Large intestine (tissue), 3 donors: ENCODE results near the gene KMT5C. TPM values are rescaled to one million over a fixed set of nuclear protein-coding genes. Genes with fewer than 3 reads are reported as not detected.

Experiments used
- DNase-seq, 2 donors: peaks; one replicate each; pipeline versions ENCODE4 v3.0.0 to v3.0.0-alpha.2; 2013
- H3K27ac ChIP-seq: one replicate; pipeline ENCODE4 v1.5.1; 2013; ENCODE audit warnings: low read length
- H3K27me3 ChIP-seq: 2 replicates; pipeline ENCODE4 v1.6.1; 2013; ENCODE audit warnings: low read length; ENCODE audit not compliant: control insufficient read depth, insufficient read depth
- H3K36me3 ChIP-seq: 2 replicates; pipeline ENCODE4 v1.6.1; 2013; ENCODE audit warnings: low read length; ENCODE audit not compliant: control insufficient read depth, insufficient read depth
- H3K4me1 ChIP-seq: one replicate; pipeline ENCODE4 v1.6.1; 2013; ENCODE audit warnings: low read length; ENCODE audit not compliant: control insufficient read depth, insufficient read depth
- H3K4me3 ChIP-seq: one replicate; pipeline ENCODE4 v1.5.1; 2013; ENCODE audit warnings: low read length
- H3K9me3 ChIP-seq: one replicate; pipeline ENCODE4 v1.6.1; 2013; ENCODE audit warnings: mild to moderate bottlenecking, low read depth, low read length, moderate library complexity; ENCODE audit not compliant: control insufficient read depth
- WGBS: methylation state at CpG from one replicate; pipeline ENCODE4 v1.1.5; 2013; ENCODE audit warnings: low lambda C conversion rate; ENCODE audit not compliant: insufficient coverage; 5-methylcytosine and 5-hydroxymethylcytosine counted together
- polyA plus RNA-seq: library from polyadenylated mRNA; unstranded; fragments of 120-200 nt; gene quantifications from one replicate; pipeline ENCODE4 v1.2.1, GENCODE V29; 2013

The KMT5C gene
- polyA plus RNA-seq, 1 donor = 21.5 TPM

- Histone ChIP-seq H3K27me3 (no peaks in the 10 kb centered on the region), H3K27ac (no peak overlapping the region), H3K4me1 (peaks cover 4% of the 10 kb centered on the region), H3K4me3 (no peak overlapping the region), H3K36me3 (peaks cover 7% of the 10 kb centered on the region), H3K9me3 (no peaks in the 10 kb centered on the region)
- DNase-seq = no peak
- no CpG with 5 or more reads among the region's 9 CpGs for WGBS
Observed at GRCh38 chr19:55305491-55305890, 34.2 kb upstream of the KMT5C start.

- WGBS = no CpG with 5 or more reads among the region's 17 CpGs
- Histone ChIP-seq H3K36me3 (peaks cover 9% of the 10 kb centered on the region), H3K4me3 (no peak overlapping the region), H3K4me1 (peaks cover 4% of the 10 kb centered on the region), H3K27ac (no peak overlapping the region), H3K27me3 (no peaks in the 10 kb centered on the region), H3K9me3 (no peaks in the 10 kb centered on the region)
- no peak for DNase-seq
Observed at GRCh38 chr19:55305983-55306562, 33.6 kb upstream of the KMT5C start.

- H3K4me1 ChIP-seq = peaks cover 4% of the 10 kb centered on the region
- H3K9me3 ChIP-seq = no peaks in the 10 kb centered on the region
- H3K27ac ChIP-seq = no peak overlapping the region
- no peak overlapping the region for H3K4me3 ChIP-seq
- peaks cover 9% of the 10 kb centered on the region for H3K36me3 ChIP-seq
- H3K27me3 ChIP-seq = no peaks in the 10 kb centered on the region
- no CpG with 5 or more reads among the region's 3 CpGs for WGBS
- DNase-seq = no peak
Observed at GRCh38 chr19:55306712-55307111, 33.0 kb upstream of the KMT5C start.

- H3K36me3 ChIP-seq = peaks cover 15% of the 10 kb centered on the region
- no peak for DNase-seq
- H3K27me3 ChIP-seq = no peaks in the 10 kb centered on the region
- peaks cover 2% of the 10 kb centered on the region for H3K9me3 ChIP-seq
- WGBS = no CpG with 5 or more reads among the region's 11 CpGs
- no peak overlapping the region for H3K27ac ChIP-seq
- no peaks in the 10 kb centered on the region for H3K4me1 ChIP-seq
- H3K4me3 ChIP-seq = no peak overlapping the region
Observed at GRCh38 chr19:55308281-55308680, 31.4 kb upstream of the KMT5C start.

GRCh38 chr19:55309448-55309847 is 30.2 kb upstream of the KMT5C start:
- WGBS = no CpG with 5 or more reads among the region's 5 CpGs
- peaks cover 2% of the 10 kb centered on the region for H3K9me3 ChIP-seq
- no peak for DNase-seq
- no peaks in the 10 kb centered on the region for H3K4me1 ChIP-seq
- H3K4me3 ChIP-seq = no peak overlapping the region
- no peaks in the 10 kb centered on the region for H3K27me3 ChIP-seq
- H3K27ac ChIP-seq = no peak overlapping the region
- peaks cover 20% of the 10 kb centered on the region for H3K36me3 ChIP-seq

GRCh38 chr19:55310498-55310897 is 29.2 kb upstream of the KMT5C start:
- no CpG with 5 or more reads among the region's 7 CpGs for WGBS
- Histone ChIP-seq H3K36me3 (peaks cover 24% of the 10 kb centered on the region), H3K27me3 (no peaks in the 10 kb centered on the region), H3K9me3 (peaks cover 2% of the 10 kb centered on the region), H3K4me1 (no peaks in the 10 kb centered on the region), H3K27ac (no peak overlapping the region), H3K4me3 (no peak overlapping the region)
- DNase-seq = no peak

- 100% methylated on average over 1 of the region's 9 CpGs for WGBS
- H3K4me3 ChIP-seq = no peak overlapping the region
- no peaks in the 10 kb centered on the region for H3K4me1 ChIP-seq
- peaks cover 32% of the 10 kb centered on the region for H3K36me3 ChIP-seq
- no peak overlapping the region for H3K27ac ChIP-seq
- no peaks in the 10 kb centered on the region for H3K27me3 ChIP-seq
- no peak for DNase-seq
- H3K9me3 ChIP-seq = peaks cover 3% of the 10 kb centered on the region
Observed at GRCh38 chr19:55311397-55311796, 28.3 kb upstream of the KMT5C start.

- Histone ChIP-seq H3K4me1 (no peaks in the 10 kb centered on the region), H3K9me3 (peaks cover 7% of the 10 kb centered on the region), H3K36me3 (peaks cover 32% of the 10 kb centered on the region), H3K27me3 (no peaks in the 10 kb centered on the region), H3K27ac (no peak overlapping the region), H3K4me3 (no peak overlapping the region)
- WGBS = no CpG with 5 or more reads among the region's 18 CpGs
- DNase-seq = no peak
Observed at GRCh38 chr19:55311797-55312196, 27.9 kb upstream of the KMT5C start.

- H3K36me3 ChIP-seq = peaks cover 32% of the 10 kb centered on the region
- no peak overlapping the region for H3K4me3 ChIP-seq
- DNase-seq = no peak
- H3K27ac ChIP-seq = no peak overlapping the region
- peaks cover 7% of the 10 kb centered on the region for H3K9me3 ChIP-seq
- no CpG with 5 or more reads among the region's 47 CpGs for WGBS
- no peaks in the 10 kb centered on the region for H3K27me3 ChIP-seq
- no peaks in the 10 kb centered on the region for H3K4me1 ChIP-seq
Observed at GRCh38 chr19:55312621-55313512, 26.8 kb upstream of the KMT5C start.

GRCh38 chr19:55314396-55314795 is 25.3 kb upstream of the KMT5C start:
- H3K36me3 ChIP-seq = peaks cover 35% of the 10 kb centered on the region

More at GRCh38 chr19:55314396-55314795, 25.3 kb upstream of the KMT5C start:
- H3K27me3 ChIP-seq = no peaks in the 10 kb centered on the region
- 100% methylated on average over 1 of the region's 8 CpGs for WGBS
- no peak overlapping the region for H3K4me3 ChIP-seq
- H3K27ac ChIP-seq = no peak overlapping the region
- DNase-seq = no peak
- peaks cover 7% of the 10 kb centered on the region for H3K9me3 ChIP-seq
- peaks cover 1% of the 10 kb centered on the region for H3K4me1 ChIP-seq
